C4-2B (cell line): ENCODE results near the gene MEIOB.

Source experiments
- ZFX ChIP-seq: fragments of 450-650 bp; IDR thresholded peaks from 2 replicates; pipeline ENCODE4 v1.6.1; 2017
- TF ChIP-seq, protein P1 (sequence below): fragments of 450-650 bp; conservative IDR thresholded peaks from 2 replicates; pipeline ENCODE4 v1.5.1; 2017; ENCODE audit warnings: mild to moderate bottlenecking

- TF ChIP-seq, protein P1, sequence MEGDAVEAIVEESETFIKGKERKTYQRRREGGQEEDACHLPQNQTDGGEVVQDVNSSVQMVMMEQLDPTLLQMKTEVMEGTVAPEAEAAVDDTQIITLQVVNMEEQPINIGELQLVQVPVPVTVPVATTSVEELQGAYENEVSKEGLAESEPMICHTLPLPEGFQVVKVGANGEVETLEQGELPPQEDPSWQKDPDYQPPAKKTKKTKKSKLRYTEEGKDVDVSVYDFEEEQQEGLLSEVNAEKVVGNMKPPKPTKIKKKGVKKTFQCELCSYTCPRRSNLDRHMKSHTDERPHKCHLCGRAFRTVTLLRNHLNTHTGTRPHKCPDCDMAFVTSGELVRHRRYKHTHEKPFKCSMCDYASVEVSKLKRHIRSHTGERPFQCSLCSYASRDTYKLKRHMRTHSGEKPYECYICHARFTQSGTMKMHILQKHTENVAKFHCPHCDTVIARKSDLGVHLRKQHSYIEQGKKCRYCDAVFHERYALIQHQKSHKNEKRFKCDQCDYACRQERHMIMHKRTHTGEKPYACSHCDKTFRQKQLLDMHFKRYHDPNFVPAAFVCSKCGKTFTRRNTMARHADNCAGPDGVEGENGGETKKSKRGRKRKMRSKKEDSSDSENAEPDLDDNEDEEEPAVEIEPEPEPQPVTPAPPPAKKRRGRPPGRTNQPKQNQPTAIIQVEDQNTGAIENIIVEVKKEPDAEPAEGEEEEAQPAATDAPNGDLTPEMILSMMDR = no peak
- TF ChIP-seq ZFX = no peak
Observed at GRCh38 chr16:1830213-1830612, 41.8 kb downstream of the MEIOB start.
